Mesothelial cell of epicardium (in vitro differentiated cells): ENCODE measurements around the gene SLC2A5. TPM values are rescaled to one million over a fixed set of nuclear protein-coding genes. Genes with fewer than 3 reads are reported as not detected.
A peak's percentile ranks its signal among the peaks of the same experiment; 100 is the strongest.

Experiments used
- DNase-seq, 2 experiments: peaks; one replicate each; pipeline ENCODE4 v3.0.0; 2021; ENCODE audit warnings: low spot score in 2 of 2; ENCODE audit not compliant: unreplicated experiment in 2 of 2
- H3K27ac Mint-ChIP-seq: 2 replicates; pipeline ENCODE4 v1.8.0; 2021; ENCODE audit warnings: mixed read lengths
- H3K27me3 Mint-ChIP-seq: 2 replicates; pipeline ENCODE4 v1.8.0; 2021; ENCODE audit warnings: low read depth, mixed read lengths
- H3K36me3 Mint-ChIP-seq: 2 replicates; pipeline ENCODE4 v1.8.0; 2021; ENCODE audit warnings: mixed read lengths
- H3K4me1 Mint-ChIP-seq: 2 replicates; pipeline ENCODE4 v1.8.0; 2021; ENCODE audit warnings: mixed read lengths
- H3K4me3 Mint-ChIP-seq: 2 replicates; pipeline ENCODE4 v1.8.0; 2021; ENCODE audit warnings: mild to moderate bottlenecking, moderate library complexity, mixed read lengths
- H3K9me3 Mint-ChIP-seq: 2 replicates; pipeline ENCODE4 v1.8.0; 2021; ENCODE audit warnings: mixed read lengths
- CTCF ChIP-seq: fragments of 200-600 bp; sonication (generic); IDR thresholded peaks from one replicate; pipeline ENCODE4 v1.5.0; 2021; ENCODE audit warnings: antibody characterized with exemption; ENCODE audit not compliant: unreplicated experiment
- total RNA-seq: library from RNA; stranded (reverse); gene quantifications from 3 replicates; pipeline ENCODE4 v1.2.1, GENCODE V29; 2021

The SLC2A5 gene
- total RNA-seq, 1 donor from 2014 or later: 0.13 TPM

DNA sequence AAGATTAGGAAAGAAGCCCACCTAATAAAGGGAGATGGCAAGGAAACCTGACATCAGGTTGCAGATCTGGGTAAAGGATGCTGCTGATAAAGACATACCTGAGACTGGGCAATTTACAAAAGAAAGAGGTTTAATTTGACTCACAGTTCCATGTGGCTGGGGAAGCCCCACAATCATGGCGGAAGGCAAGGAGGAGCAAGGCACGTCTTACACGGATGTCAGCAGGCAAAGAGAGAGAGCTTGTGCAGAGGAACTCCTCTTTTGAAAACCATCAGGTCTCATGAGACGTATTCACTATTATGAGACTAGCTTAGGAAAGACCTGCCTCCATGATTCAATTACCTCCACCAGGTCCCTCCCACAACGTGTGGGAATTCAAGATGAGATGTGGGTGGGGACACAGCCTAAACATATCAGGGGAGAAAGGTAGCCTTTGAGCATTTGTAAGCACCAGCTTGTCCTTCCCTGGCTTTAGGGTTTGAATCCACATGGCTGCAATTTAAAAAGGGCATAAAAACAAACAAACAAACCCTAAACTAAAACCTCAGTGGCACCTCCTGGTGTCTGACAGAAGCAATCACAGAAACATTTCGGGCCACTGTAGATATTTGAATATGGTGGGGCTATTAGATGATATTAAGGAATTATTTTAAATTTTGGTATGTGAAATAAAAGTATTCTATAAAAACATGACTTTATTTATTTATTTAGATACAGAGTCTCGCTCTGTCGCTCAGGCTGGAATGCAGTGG is 76.3 kb downstream of the SLC2A5 start:
- Mint-ChIP-seq H3K9me3 (peaks cover 9% of the 10 kb centered on the region), H3K4me1 (no peaks in the 10 kb centered on the region), H3K4me3 (no peak overlapping the region), H3K36me3 (no peaks in the 10 kb centered on the region), H3K27me3 (no peaks in the 10 kb centered on the region), H3K27ac (no peak overlapping the region)
- TF ChIP-seq CTCF: peak; percentile 16
- DNase-seq: no peak

GRCh38 chr1:8989821-8990220 is 79.6 kb downstream of the SLC2A5 start:
- Mint-ChIP-seq H3K4me3 (no peak overlapping the region), H3K27me3 (no peaks in the 10 kb centered on the region), H3K9me3 (peaks cover 9% of the 10 kb centered on the region), H3K36me3 (no peaks in the 10 kb centered on the region), H3K4me1 (no peaks in the 10 kb centered on the region), H3K27ac (no peak overlapping the region)
- TF ChIP-seq CTCF: no peak
- no peak for DNase-seq

DNA sequence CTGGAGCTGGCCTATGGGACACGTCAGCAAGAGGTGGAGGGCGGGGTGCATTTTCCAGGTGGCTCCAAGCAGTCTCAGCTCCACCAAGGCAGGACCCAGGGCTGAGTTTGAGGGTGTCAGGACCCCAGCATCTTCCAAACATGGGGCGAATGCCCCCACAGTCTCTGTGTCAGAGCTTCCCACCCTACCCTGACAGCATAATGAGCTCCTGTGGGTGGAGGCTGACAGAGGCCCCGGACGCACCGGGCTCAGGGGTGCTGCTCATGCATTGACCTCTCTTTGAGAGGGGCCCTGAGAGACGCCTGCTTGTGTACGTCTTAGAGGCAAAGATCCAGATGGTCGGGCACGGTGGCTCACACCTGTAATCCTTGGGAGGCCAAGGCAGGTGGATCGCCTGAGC is 80.4 kb downstream of the SLC2A5 start:
- no peak for DNase-seq
- Mint-ChIP-seq H3K36me3 (no peaks in the 10 kb centered on the region), H3K4me3 (no peak overlapping the region), H3K9me3 (peaks cover 9% of the 10 kb centered on the region), H3K27me3 (no peaks in the 10 kb centered on the region), H3K4me1 (no peaks in the 10 kb centered on the region), H3K27ac (no peak overlapping the region)
- TF ChIP-seq CTCF: no peak

GRCh38 chr1:8988618-8988967 is 80.8 kb downstream of the SLC2A5 start:
- no peaks in the 10 kb centered on the region for H3K4me1 Mint-ChIP-seq
- H3K9me3 Mint-ChIP-seq: peaks cover 9% of the 10 kb centered on the region
- no peak for DNase-seq
- no peak overlapping the region for H3K4me3 Mint-ChIP-seq
- no peak for TF ChIP-seq CTCF
- H3K27ac Mint-ChIP-seq: no peak overlapping the region
- H3K36me3 Mint-ChIP-seq: no peaks in the 10 kb centered on the region
- no peaks in the 10 kb centered on the region for H3K27me3 Mint-ChIP-seq

DNA sequence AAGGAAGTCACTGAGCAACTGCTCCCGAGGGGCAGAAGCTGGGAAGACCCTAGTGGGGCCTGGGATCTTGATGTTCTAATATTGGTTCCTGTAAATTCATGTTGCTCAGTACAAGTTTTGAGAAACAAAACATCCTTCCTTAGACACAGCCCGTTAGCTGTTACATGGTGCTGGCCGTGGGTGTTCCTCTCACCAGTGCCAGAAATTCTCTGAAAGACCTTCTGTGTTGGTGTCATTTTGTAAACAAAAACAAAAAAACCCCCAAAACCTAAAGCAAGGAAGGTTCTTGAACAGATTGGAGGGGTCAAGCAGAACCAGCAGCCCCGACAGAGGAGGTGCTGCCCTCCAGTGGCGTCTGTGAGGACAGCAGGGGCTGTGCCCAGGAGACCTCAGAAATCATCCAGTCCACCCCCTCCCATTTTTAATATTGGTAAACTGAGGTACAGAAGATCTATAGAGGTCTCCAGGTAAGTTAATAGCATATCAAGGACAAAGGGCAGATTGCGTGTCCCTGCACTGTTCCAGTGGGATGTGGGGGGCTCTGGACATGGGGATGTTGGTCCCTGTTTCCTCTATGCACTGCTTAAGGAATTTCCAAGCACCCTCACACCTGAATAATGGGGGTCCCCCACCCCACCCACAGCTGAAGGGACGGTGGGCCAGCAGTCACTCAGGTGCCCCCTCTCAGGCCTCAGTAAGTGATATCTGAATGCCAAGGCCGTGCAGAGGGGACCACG is 81.4 kb downstream of the SLC2A5 start:
- Mint-ChIP-seq H3K4me1 (no peaks in the 10 kb centered on the region), H3K9me3 (peaks cover 7% of the 10 kb centered on the region), H3K4me3 (no peak overlapping the region), H3K36me3 (no peaks in the 10 kb centered on the region), H3K27ac (no peak overlapping the region), H3K27me3 (no peaks in the 10 kb centered on the region)
- peak; percentile 82 for TF ChIP-seq CTCF
- peak in 1 of 2 experiments; percentile 78 for DNase-seq
